Calu3 (cell line): ENCODE data around the gene BAG1. TPM values are rescaled to one million over a fixed set of nuclear protein-coding genes. Genes with fewer than 3 reads are reported as not detected.

Experiments
- BruUV-seq: library from RNA; stranded (reverse); fragments of 400-500 nt; replicated peaks from 2 replicates; lab custom pipeline; 2021; lab: Mats Ljungman, UMichigan
- CTCF ChIA-PET: fragments of 300-600 bp; sonication (Branson Sonifier 250); formaldehyde crosslinking; loops from one replicate; lab custom pipeline; 2022; ENCODE audit warnings: antibody characterized with exemption; lab: Charles Lee
- DNase-seq: peaks from one replicate; pipeline ENCODE4 v3.0.0; 2022
- H3K27ac Mint-ChIP-seq: one replicate; pipeline ENCODE4 v1.8.0; 2022; ENCODE audit warnings: mixed read lengths; ENCODE audit not compliant: unreplicated experiment
- H3K27me3 Mint-ChIP-seq: one replicate; pipeline ENCODE4 v1.8.0; 2022; ENCODE audit warnings: mixed read lengths; ENCODE audit not compliant: unreplicated experiment
- H3K36me3 Mint-ChIP-seq: one replicate; pipeline ENCODE4 v1.8.0; 2022; ENCODE audit warnings: mild to moderate bottlenecking, moderate library complexity, mixed read lengths; ENCODE audit not compliant: insufficient read depth, unreplicated experiment
- H3K4me1 Mint-ChIP-seq: one replicate; pipeline ENCODE4 v1.8.0; 2022; ENCODE audit warnings: mild to moderate bottlenecking, low read depth, mixed read lengths; ENCODE audit not compliant: unreplicated experiment
- H3K4me3 Mint-ChIP-seq: one replicate; pipeline ENCODE4 v1.8.0; 2022; ENCODE audit warnings: mild to moderate bottlenecking, low read depth, moderate library complexity, mixed read lengths; ENCODE audit not compliant: unreplicated experiment
- H3K9me3 Mint-ChIP-seq: one replicate; pipeline ENCODE4 v1.8.0; 2022; ENCODE audit warnings: low read depth, mixed read lengths; ENCODE audit not compliant: unreplicated experiment
- intact Hi-C: fragments of 100-400 bp; cut with micrococcal nuclease; formaldehyde crosslinking; loops from one replicate; pipeline ENCODE4 v1.10.0; 2022; ENCODE audit not compliant: unreplicated experiment
- total RNA-seq: library from RNA; stranded (reverse); gene quantifications from 2 replicates; pipeline ENCODE4 v1.2.3, GENCODE V29; 2022
- TF ChIP-seq, protein P1 (sequence below): fragments of 200-600 bp; IDR thresholded peaks from one replicate; pipeline ENCODE4 v1.8.0; 2022; ENCODE audit warnings: antibody characterized with exemption; ENCODE audit not compliant: unreplicated experiment

The BAG1 gene
- total RNA-seq, 1 experiment from 2014 or later: 35.2 TPM

GRCh38 chr9:33229359-33230114 lies 35.0 kb downstream of the BAG1 start:
- Mint-ChIP-seq H3K9me3 (peaks cover 5% of the 10 kb centered on the region), H3K4me3 (no peak overlapping the region), H3K36me3 (peaks cover 16% of the 10 kb centered on the region), H3K27ac (peak overlapping the region; percentile 63), H3K27me3 (no peaks in the 10 kb centered on the region), H3K4me1 (peaks cover 51% of the 10 kb centered on the region)
- no TSS peak for BruUV-seq
- CTCF ChIA-PET: no interaction called here
- intact Hi-C loops: loop anchor here (1.0 to 5.0 kb wide), 2 partner anchors 35 to 63 kb away; partner anchors contain the start of genes BAG1 and NFX1
- TF ChIP-seq, protein P1, sequence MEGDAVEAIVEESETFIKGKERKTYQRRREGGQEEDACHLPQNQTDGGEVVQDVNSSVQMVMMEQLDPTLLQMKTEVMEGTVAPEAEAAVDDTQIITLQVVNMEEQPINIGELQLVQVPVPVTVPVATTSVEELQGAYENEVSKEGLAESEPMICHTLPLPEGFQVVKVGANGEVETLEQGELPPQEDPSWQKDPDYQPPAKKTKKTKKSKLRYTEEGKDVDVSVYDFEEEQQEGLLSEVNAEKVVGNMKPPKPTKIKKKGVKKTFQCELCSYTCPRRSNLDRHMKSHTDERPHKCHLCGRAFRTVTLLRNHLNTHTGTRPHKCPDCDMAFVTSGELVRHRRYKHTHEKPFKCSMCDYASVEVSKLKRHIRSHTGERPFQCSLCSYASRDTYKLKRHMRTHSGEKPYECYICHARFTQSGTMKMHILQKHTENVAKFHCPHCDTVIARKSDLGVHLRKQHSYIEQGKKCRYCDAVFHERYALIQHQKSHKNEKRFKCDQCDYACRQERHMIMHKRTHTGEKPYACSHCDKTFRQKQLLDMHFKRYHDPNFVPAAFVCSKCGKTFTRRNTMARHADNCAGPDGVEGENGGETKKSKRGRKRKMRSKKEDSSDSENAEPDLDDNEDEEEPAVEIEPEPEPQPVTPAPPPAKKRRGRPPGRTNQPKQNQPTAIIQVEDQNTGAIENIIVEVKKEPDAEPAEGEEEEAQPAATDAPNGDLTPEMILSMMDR: peak; percentile 54
- peak; percentile 91 for DNase-seq

DNA sequence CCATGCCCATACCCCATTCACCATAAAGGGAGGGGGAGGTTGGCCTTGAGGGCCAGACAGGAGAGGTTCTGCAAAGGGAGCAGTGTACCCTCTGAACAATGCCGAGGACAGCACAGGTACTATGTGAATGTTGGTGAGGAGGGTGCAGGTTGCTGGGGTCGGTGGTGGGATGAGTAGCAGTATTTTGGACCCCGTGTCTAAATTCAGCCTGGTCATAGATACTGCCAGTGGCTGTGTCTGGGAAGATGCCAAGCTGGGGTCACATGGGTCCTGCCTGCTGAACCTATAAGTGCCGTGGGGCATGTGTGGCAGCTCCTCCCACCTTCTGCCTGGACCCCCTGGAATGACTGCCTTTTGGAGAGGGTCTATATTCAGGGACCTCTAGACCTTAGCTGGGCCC lies 35.9 kb downstream of the BAG1 start:
- no peak overlapping the region for H3K27ac Mint-ChIP-seq
- H3K4me3 Mint-ChIP-seq: no peak overlapping the region
- no TSS peak for BruUV-seq
- CTCF ChIA-PET: no interaction called here
- peaks cover 16% of the 10 kb centered on the region for H3K36me3 Mint-ChIP-seq
- H3K9me3 Mint-ChIP-seq: peaks cover 5% of the 10 kb centered on the region
- peaks cover 45% of the 10 kb centered on the region for H3K4me1 Mint-ChIP-seq
- H3K27me3 Mint-ChIP-seq: no peaks in the 10 kb centered on the region
- no peak for DNase-seq
- TF ChIP-seq, protein P1: no peak
- intact Hi-C loops: loop anchor here (1.0 to 5.0 kb wide), 2 partner anchors 36 to 64 kb away; partner anchors contain the start of genes BAG1 and NFX1

GRCh38 chr9:33227741-33228140 lies 36.8 kb downstream of the BAG1 start:
- intact Hi-C loops: loop anchor here (5.0 kb wide), 1 partner anchor 65 kb away; the partner anchor contains the start of gene NFX1
- Mint-ChIP-seq H3K27me3 (no peaks in the 10 kb centered on the region), H3K4me3 (no peak overlapping the region), H3K27ac (no peak overlapping the region), H3K36me3 (peaks cover 11% of the 10 kb centered on the region), H3K9me3 (peaks cover 2% of the 10 kb centered on the region), H3K4me1 (peaks cover 38% of the 10 kb centered on the region)
- TF ChIP-seq, protein P1: no peak
- CTCF ChIA-PET: no interaction called here
- no TSS peak for BruUV-seq
- DNase-seq: no peak

DNA sequence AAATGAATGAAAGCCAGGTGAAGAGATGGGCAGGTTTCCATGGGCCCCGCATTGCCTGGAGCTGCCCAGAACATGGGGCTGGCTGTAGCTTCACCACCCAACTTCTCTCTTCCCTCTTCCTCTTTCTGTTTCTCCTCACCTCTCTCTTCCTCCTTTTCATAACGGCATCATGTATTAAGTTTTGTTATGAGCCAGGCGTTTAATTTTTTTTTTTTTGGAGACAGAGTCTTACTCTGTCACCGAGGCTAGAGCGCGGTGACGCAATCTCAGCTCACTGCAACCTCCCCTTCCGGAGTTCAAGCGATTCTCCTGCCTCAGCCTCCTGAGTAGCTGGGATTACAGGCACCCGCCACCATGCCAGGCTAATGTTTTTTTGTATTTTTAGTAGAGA lies 37.5 kb downstream of the BAG1 start:
- Mint-ChIP-seq H3K27ac (no peak overlapping the region), H3K27me3 (no peaks in the 10 kb centered on the region), H3K9me3 (no peaks in the 10 kb centered on the region), H3K4me1 (peaks cover 30% of the 10 kb centered on the region), H3K36me3 (peaks cover 6% of the 10 kb centered on the region), H3K4me3 (no peak overlapping the region)
- CTCF ChIA-PET: no interaction called here
- no peak for DNase-seq
- TF ChIP-seq, protein P1: no peak
- intact Hi-C loops: loop anchor here (5.0 kb wide), 1 partner anchor 65 kb away; the partner anchor contains the start of gene NFX1
- BruUV-seq: no TSS peak
